Sigmoid colon (tissue), 7 donors: ENCODE data around the gene ADARB1. TPM values are rescaled to one million over a fixed set of nuclear protein-coding genes. Genes with fewer than 3 reads are reported as not detected.
"Not testable (repeated sequence)": the region's sequence is repeated elsewhere in the genome, so short reads cannot be mapped to it uniquely, and the experiment has no call there.

Source experiments
- DNase-seq: peaks from one replicate; pipeline ENCODE4 v3.0.0-alpha.2; 2019
- H3K27ac ChIP-seq, 4 donors: fragments of 200-600 bp; sonication (generic); one replicate each; pipeline ENCODE4 v1.5.1; 2016 to 2019; ENCODE audit warnings: mild to moderate bottlenecking in 1 of 4
- H3K27me3 ChIP-seq, 3 donors: fragments of 200-600 bp; sonication (generic); one replicate each; pipeline ENCODE4 v1.5.1; 2019; ENCODE audit warnings: mild to moderate bottlenecking in 1 of 3
- H3K36me3 ChIP-seq, 4 donors: fragments of 200-600 bp; sonication (generic); one replicate each; pipeline ENCODE4 v1.5.1; 2016 to 2019
- H3K4me1 ChIP-seq, 4 donors: fragments of 200-600 bp; sonication (generic); one replicate each; pipeline ENCODE4 v1.5.1; 2017 to 2019
- H3K4me3 ChIP-seq, 4 donors: fragments of 200-600 bp; sonication (generic); one replicate each; pipeline ENCODE4 v1.5.1; 2017 to 2019; ENCODE audit warnings: mild to moderate bottlenecking in 2 of 4, moderate library complexity in 1 of 4
- H3K9me3 ChIP-seq, 4 donors: fragments of 200-600 bp in 3 of 4; sonication (generic) in 3 of 4; one replicate each; pipeline versions ENCODE4 v1.5.1 to v1.6.1; 2013 to 2019
- EP300 ChIP-seq, 4 donors: sonication (generic); formaldehyde crosslinking; IDR thresholded peaks; one replicate each; pipeline ENCODE4 v1.6.1; 2017; ENCODE audit warnings: antibody characterized with exemption in 4 of 4
- POLR2A ChIP-seq, 2 donors: fragments of 450-650 bp; IDR thresholded peaks; one replicate each; pipeline ENCODE4 v1.6.1; 2016; ENCODE audit warnings: antibody characterized with exemption in 2 of 2, mild to moderate bottlenecking in 2 of 2, moderate library complexity in 2 of 2
- POLR2AphosphoS5 ChIP-seq, 4 donors: sonication (generic); formaldehyde crosslinking; IDR thresholded peaks; one replicate each; pipeline ENCODE4 v1.6.1; 2017; ENCODE audit warnings: antibody characterized with exemption in 4 of 4
- WGBS, 2 donors: extraction: QIAGEN DNeasy Blood & Tissue Kit; methylation state at CpG; one replicate each; pipeline ENCODE4 v1.1.7; 2013; 5-methylcytosine and 5-hydroxymethylcytosine counted together
- intact Hi-C: fragments of 100-400 bp; cut with DNase I; formaldehyde crosslinking; loops from one replicate; pipeline ENCODE4 v1.15.1; 2023
- polyA plus RNA-seq, 3 donors: library from polyadenylated mRNA; stranded (reverse); fragments of 200-250 nt; gene quantifications; one replicate each; pipeline ENCODE4 v1.2.3, GENCODE V29; 2013
- total RNA-seq, 4 donors: library from RNA; depleted of rRNA; stranded (reverse); fragments of >200 nt; gene quantifications; one replicate each; pipeline ENCODE4 v1.1.0, GENCODE V29; 2016
- TF ChIP-seq, protein P1 (sequence below), 4 experiments: fragments of 450-650 bp in 3 of 4; fragments of 200-600 bp in 1 of 4; IDR thresholded peaks; one replicate each; pipeline ENCODE4 v1.5.1; 2016 to 2019; ENCODE audit warnings: antibody characterized with exemption in 4 of 4, mild to moderate bottlenecking in 3 of 4, moderate library complexity in 2 of 4
- donor health status: healthy with polysubstance abuse.
- donor health status: Bipolar disorder and iron deficiency.
- donor health status: healthy.

Gene ADARB1, protein sequence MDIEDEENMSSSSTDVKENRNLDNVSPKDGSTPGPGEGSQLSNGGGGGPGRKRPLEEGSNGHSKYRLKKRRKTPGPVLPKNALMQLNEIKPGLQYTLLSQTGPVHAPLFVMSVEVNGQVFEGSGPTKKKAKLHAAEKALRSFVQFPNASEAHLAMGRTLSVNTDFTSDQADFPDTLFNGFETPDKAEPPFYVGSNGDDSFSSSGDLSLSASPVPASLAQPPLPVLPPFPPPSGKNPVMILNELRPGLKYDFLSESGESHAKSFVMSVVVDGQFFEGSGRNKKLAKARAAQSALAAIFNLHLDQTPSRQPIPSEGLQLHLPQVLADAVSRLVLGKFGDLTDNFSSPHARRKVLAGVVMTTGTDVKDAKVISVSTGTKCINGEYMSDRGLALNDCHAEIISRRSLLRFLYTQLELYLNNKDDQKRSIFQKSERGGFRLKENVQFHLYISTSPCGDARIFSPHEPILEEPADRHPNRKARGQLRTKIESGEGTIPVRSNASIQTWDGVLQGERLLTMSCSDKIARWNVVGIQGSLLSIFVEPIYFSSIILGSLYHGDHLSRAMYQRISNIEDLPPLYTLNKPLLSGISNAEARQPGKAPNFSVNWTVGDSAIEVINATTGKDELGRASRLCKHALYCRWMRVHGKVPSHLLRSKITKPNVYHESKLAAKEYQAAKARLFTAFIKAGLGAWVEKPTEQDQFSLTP
- total RNA-seq, result 100 to 1,000 TPM in 1 of 4 donors, 10 to 100 TPM in 3; 41.3 to 102 (median 71.0) TPM
- polyA plus RNA-seq, result 1 to 10 TPM in 2 of 3 donors, under 1 TPM in 1; 0.92 to 7.5 (median 2.4) TPM

DNA sequence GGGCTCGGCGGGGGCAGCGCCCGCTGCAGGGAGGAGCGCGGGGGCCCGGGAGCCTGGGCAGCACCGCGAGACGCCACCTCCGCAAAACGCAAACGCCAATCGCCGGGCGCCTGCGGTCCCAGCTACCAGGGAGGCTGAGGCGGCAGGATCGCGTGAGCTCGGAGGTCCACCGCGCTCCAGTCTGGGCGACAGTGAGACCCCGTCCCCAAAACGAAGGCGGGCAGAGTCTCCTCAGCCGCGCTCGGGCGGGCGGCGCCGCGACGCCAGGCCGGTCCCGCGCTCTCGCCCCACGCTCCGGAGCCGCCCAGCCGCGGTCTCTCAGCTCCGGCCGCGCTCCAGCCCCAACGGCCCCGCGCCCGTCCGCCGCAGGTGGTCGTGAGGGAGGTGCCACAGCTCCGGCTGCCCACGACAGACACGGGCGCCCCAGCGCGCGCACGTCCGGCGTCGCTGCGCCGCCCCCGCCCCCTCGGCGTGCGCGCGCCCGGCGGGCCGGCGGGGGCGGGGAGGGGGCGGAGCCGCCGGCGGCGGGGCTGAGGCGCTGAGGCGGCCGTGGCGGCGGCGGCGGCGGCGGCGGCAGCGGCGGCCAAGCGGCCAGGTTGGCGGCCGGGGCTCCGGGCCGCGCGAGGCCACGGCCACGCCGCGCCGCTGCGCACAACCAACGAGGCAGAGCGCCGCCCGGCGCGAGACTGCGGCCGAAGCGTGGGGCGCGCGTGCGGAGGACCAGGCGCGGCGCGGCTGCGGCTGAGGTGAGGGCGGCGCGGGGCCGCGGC is at the start of gene ADARB1:
ADARB1 (plus strand) TSS at position 533 of the 770 bp plus-strand sequence. CDS start 97,077 bp downstream, outside the sequence.
- TF ChIP-seq POLR2A (IDR thresholded peaks at IDR 0.05) (no peak), EP300 (IDR thresholded peaks at IDR 0.05) (no peak), POLR2AphosphoS5 (IDR thresholded peaks at IDR 0.05) (peak; percentile 55 to 89 (median 72))
- TF ChIP-seq, protein P1, sequence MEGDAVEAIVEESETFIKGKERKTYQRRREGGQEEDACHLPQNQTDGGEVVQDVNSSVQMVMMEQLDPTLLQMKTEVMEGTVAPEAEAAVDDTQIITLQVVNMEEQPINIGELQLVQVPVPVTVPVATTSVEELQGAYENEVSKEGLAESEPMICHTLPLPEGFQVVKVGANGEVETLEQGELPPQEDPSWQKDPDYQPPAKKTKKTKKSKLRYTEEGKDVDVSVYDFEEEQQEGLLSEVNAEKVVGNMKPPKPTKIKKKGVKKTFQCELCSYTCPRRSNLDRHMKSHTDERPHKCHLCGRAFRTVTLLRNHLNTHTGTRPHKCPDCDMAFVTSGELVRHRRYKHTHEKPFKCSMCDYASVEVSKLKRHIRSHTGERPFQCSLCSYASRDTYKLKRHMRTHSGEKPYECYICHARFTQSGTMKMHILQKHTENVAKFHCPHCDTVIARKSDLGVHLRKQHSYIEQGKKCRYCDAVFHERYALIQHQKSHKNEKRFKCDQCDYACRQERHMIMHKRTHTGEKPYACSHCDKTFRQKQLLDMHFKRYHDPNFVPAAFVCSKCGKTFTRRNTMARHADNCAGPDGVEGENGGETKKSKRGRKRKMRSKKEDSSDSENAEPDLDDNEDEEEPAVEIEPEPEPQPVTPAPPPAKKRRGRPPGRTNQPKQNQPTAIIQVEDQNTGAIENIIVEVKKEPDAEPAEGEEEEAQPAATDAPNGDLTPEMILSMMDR (IDR thresholded peaks at IDR 0.05), result no peak
- 0 to 1% methylated on average over 132 of the region's 132 CpGs for WGBS, 2 donors
- intact Hi-C loops, result loop anchor here (5.0 kb wide), 2 partner anchors 57 to 117 kb away; no protein-coding TSS in a partner anchor

DNA sequence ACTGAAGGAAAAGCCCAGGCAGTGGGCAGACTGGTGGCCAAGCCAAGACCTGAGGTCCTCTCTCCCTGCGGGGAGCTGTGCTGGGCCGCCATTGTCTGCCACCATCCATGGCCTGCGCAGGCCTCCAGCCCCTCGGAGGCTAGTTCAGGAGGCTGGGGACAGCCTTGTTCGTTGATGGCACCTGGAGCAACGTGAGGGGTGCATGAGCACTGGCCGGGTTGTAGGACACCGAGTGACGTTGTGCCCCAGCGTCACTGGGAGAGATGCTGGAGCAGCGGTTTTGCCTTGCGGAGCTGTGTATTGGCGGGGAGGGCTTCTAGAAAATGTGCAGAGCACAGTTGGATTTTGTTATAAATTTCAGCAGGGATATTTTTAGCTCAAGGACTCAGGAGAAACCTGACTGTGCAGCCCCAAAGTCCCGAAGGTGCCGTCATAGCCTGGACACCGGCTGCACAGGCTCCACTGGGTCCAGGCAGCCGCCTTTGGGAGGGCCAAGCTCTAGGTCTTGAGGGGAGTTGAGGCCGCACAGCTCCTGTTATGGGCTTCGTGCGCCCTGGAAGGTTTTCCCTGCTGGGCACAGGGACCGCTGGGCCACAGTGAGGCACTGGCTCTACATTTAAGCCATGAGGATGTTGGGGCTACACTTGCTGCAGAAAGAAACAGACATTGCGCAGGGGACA is 48.2 kb upstream of the ADARB1 start:
- H3K4me1 ChIP-seq, result peaks cover 0 to 4% (median under 1%) of the 10 kb centered on the region in 4 donors
- intact Hi-C loops, result no loop called here
- no peaks in the 10 kb centered on the region for H3K27me3 ChIP-seq
- no peak for TF ChIP-seq EP300 (IDR thresholded peaks at IDR 0.05)
- 90 to 91% methylated on average over 22 of the region's 22 CpGs for WGBS, 2 donors
- DNase-seq, result peak; percentile 62
- H3K4me3 ChIP-seq, result no peak overlapping the region
- H3K9me3 ChIP-seq, result no peaks in the 10 kb centered on the region
- H3K36me3 ChIP-seq, result no peaks in the 10 kb centered on the region
- no peak overlapping the region for H3K27ac ChIP-seq

More for the DNA sequence above, at the start of gene ADARB1:
- H3K4me1 ChIP-seq, result peaks cover 0 to 46% (median 26%) of the 10 kb centered on the region in 4 donors
- H3K27me3 ChIP-seq, result no peaks in the 10 kb centered on the region
- H3K27ac ChIP-seq, result peak within 1 kb of the TSS; percentile 87 to 97 (median 92)
- H3K4me3 ChIP-seq, result peak within 1 kb of the TSS; percentile 92 to 97 (median 92)
- H3K36me3 ChIP-seq, result no peaks in the 10 kb centered on the region
- peak; percentile 76 for DNase-seq
- no peaks in the 10 kb centered on the region for H3K9me3 ChIP-seq

DNA sequence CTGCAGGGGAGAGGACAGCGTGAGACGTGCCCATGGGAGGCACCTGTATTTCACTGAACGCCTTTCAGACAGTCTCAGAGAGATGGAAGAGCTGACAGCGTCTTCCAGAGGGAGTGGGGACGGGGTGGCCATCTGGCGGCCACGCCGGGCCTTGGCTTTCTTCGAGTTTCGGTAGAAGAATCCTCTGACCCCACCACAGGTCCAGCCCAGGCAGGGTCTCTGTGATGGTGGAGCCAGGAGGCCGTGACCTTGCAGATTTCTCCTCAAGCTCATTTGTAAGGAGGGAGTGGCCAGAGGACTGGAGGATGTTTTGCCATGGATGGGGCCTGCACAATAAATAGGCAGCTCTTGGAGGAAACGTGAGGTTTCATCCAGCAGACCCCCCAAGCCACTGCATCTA is 47.6 kb upstream of the ADARB1 start:
- Histone ChIP-seq H3K4me1 (peaks cover 0 to 6% (median 2%) of the 10 kb centered on the region in 4 donors), H3K9me3 (no peaks in the 10 kb centered on the region), H3K4me3 (no peak overlapping the region), H3K27ac (no peak overlapping the region), H3K36me3 (no peaks in the 10 kb centered on the region), H3K27me3 (no peaks in the 10 kb centered on the region)
- no peak for DNase-seq
- WGBS, 2 donors, result 83 to 87% methylated on average over 12 of the region's 12 CpGs
- intact Hi-C loops, result no loop called here
- TF ChIP-seq EP300 (IDR thresholded peaks at IDR 0.05) (no peak), POLR2AphosphoS5 (IDR thresholded peaks at IDR 0.05) (no peak), POLR2A (IDR thresholded peaks at IDR 0.05) (no peak)
- TF ChIP-seq, protein P1 (IDR thresholded peaks at IDR 0.05), result no peak

DNA sequence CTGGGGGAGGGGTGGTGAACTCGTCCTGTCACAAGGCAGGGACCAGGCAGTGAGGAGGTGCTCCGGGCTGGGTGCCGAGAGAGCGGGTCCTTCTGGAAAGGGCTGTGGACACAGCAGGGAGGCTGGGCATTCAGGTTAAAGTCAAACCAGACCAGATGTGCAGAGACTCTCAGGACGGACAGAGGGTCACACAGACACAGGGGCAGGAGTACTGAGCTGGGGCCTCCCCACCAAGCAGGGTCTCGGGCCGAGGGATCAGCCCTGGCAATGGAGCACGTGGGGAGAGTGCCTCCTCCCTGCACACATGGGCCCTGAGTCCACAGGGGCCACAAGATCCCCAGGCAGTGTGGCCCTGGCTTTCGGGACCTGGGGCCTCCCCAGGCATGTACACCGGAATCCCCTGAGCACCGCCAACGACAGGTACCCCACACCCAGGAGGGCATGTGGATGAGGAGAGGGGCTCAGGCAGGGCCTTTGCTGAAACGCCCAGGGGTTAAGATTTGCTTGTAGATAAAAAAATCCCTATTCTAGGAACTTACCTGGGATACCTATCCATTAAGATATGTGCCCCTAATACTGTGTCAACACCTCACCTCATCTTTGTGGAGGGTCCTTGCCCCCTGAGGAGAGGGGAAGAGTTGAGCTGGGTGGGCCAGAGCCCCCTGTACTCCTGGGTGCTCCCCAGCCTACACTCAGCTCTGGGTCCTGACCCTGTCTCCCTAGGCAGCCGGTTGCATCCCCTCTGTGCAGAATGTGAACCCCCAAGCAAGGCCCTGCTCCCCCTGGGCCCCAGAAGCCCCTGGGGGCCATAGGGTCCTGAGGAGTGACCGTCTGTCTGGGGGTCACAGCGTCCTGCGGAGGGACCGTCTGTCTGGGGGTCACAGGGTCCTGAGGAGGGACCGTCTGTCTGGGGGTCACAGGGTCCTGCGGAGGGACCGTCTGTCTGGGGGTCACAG is 46.9 kb upstream of the ADARB1 start:
- Histone ChIP-seq H3K4me3 (no peak overlapping the region), H3K27ac (no peak overlapping the region), H3K27me3 (no peaks in the 10 kb centered on the region), H3K4me1 (peaks cover 0 to 7% (median 5%) of the 10 kb centered on the region in 4 donors), H3K9me3 (no peaks in the 10 kb centered on the region), H3K36me3 (no peaks in the 10 kb centered on the region)
- WGBS, 2 donors, result 82 to 89% methylated on average over 21 of the region's 21 CpGs
- no peak for DNase-seq
- intact Hi-C loops, result no loop called here
- TF ChIP-seq POLR2AphosphoS5 (IDR thresholded peaks at IDR 0.05) (no peak), EP300 (IDR thresholded peaks at IDR 0.05) (no peak), POLR2A (IDR thresholded peaks at IDR 0.05) (no peak)
- TF ChIP-seq, protein P1 (IDR thresholded peaks at IDR 0.05), result no peak

DNA sequence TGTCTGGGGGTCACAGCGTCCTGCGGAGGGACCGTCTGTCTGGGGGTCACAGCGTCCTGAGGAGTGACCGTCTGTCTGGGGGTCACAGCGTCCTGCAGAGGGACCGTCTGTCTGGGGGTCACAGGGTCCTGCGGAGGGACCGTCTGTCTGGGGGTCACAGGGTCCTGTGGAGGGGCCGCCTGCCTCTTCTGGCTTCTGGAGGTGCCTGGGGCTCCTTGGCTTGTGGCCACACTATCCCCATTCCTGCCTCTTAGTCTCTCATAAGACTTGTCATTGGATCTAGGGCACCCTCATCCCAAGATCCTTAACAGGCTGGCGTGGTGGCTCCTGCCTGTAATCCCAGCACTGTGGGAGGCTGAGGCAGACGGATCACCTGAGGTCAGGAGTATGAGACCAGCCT is 45.7 kb upstream of the ADARB1 start:
- H3K4me3 ChIP-seq, H3K9me3 ChIP-seq, DNase-seq, H3K36me3 ChIP-seq, intact Hi-C loops, H3K27ac ChIP-seq, H3K27me3 ChIP-seq: not testable (repeated sequence)
- WGBS, 2 donors, result 87 to 96% methylated on average over 12 of the region's 12 CpGs
- peaks cover 0 to 17% (median 15%) of the 10 kb centered on the region in 4 donors for H3K4me1 ChIP-seq
